ENCODE data around the gene RC3H2. TPM values are rescaled to one million over a fixed set of nuclear protein-coding genes. Genes with fewer than 3 reads are reported as not detected.
"Not testable (repeated sequence)": the region's sequence is repeated elsewhere in the genome, so short reads cannot be mapped to it uniquely, and the experiment has no call there.

The RC3H2 gene
- total RNA-seq, 1 donor from 2014 or later: 56.7 TPM

- no peak for DNase-seq (ENCODE audit: low spot score)
- Histone ChIP-seq H3K9ac (no peak overlapping the region), H3K79me2 (ENCODE audit: low read depth) (no peaks in the 10 kb centered on the region)
Observed at GRCh38 chr9:122841501-122841900, 63.7 kb downstream of the RC3H2 start.

GRCh38 chr9:122838441-122838840 lies 66.7 kb downstream of the RC3H2 start:
- not testable (repeated sequence) for H3K27me3 ChIP-seq; H3K9me3 Mint-ChIP-seq; H3K79me2 ChIP-seq (ENCODE audit: low read depth); DNase-seq (ENCODE audit: low spot score); H3K4me3 ChIP-seq; H3K9me3 ChIP-seq (ENCODE audit: low read depth); H3K4me2 ChIP-seq; H3K36me3 ChIP-seq; H3K36me3 Mint-ChIP-seq; H3K9ac ChIP-seq; H3K27me3 Mint-ChIP-seq (ENCODE audit: insufficient read depth, low read depth); H3K4me1 Mint-ChIP-seq; H4K20me1 ChIP-seq (ENCODE audit: low read depth); H3K27ac ChIP-seq; H3F3A ChIP-seq (ENCODE audit: low read depth); H2AFZ ChIP-seq (replicated peaks); H3K27ac Mint-ChIP-seq; H3K4me3 Mint-ChIP-seq
- peaks cover 11% of the 10 kb centered on the region for H3K4me1 ChIP-seq

More at GRCh38 chr9:122841501-122841900, 63.7 kb downstream of the RC3H2 start:
- Histone ChIP-seq H3F3A (ENCODE audit: low read depth) (peaks cover 3% of the 10 kb centered on the region), H3K27me3 (no peaks in the 10 kb centered on the region), H4K20me1 (ENCODE audit: low read depth) (no peaks in the 10 kb centered on the region), H3K4me1 (no peaks in the 10 kb centered on the region), H3K27ac (no peak overlapping the region), H3K9me3 (ENCODE audit: low read depth) (no peaks in the 10 kb centered on the region), H2AFZ (replicated peaks) (no peak overlapping the region), H3K4me2 (no peak overlapping the region), H3K36me3 (no peaks in the 10 kb centered on the region), H3K4me3 (no peak overlapping the region)
- TF ChIP-seq CTCF (IDR thresholded peaks at IDR 0.05): no peak
- TF ChIP-seq EZH2phosphoT487 (IDR thresholded peaks at IDR 0.05): no peak
- TF ChIP-seq EZH2 (IDR thresholded peaks at IDR 0.05): no peak
- H3K36me3 Mint-ChIP-seq: peaks cover 2% of the 10 kb centered on the region
- H3K27ac Mint-ChIP-seq: no peak overlapping the region
- H3K9me3 Mint-ChIP-seq: no peaks in the 10 kb centered on the region
- H3K4me1 Mint-ChIP-seq: no peaks in the 10 kb centered on the region
- H3K27me3 Mint-ChIP-seq (ENCODE audit: insufficient read depth, low read depth): no peaks in the 10 kb centered on the region
- H3K4me3 Mint-ChIP-seq: no peak overlapping the region

GRCh38 chr9:122837266-122837850 lies 67.8 kb downstream of the RC3H2 start:
- no peaks in the 10 kb centered on the region for H3K27me3 Mint-ChIP-seq (ENCODE audit: insufficient read depth, low read depth)

More at GRCh38 chr9:122837266-122837850, 67.8 kb downstream of the RC3H2 start:
- Histone ChIP-seq H3K79me2 (ENCODE audit: low read depth) (no peaks in the 10 kb centered on the region), H3K4me1 (peaks cover 11% of the 10 kb centered on the region), H3K27me3 (no peaks in the 10 kb centered on the region), H3K36me3 (no peaks in the 10 kb centered on the region), H3K4me2 (no peak overlapping the region), H4K20me1 (ENCODE audit: low read depth) (no peaks in the 10 kb centered on the region), H3F3A (ENCODE audit: low read depth) (no peaks in the 10 kb centered on the region), H3K9me3 (ENCODE audit: low read depth) (no peaks in the 10 kb centered on the region), H3K27ac (no peak overlapping the region), H3K9ac (no peak overlapping the region), H2AFZ (replicated peaks) (no peak overlapping the region), H3K4me3 (no peak overlapping the region)
- no peak for DNase-seq (ENCODE audit: low spot score)
- peaks cover 7% of the 10 kb centered on the region for H3K4me1 Mint-ChIP-seq
- TF ChIP-seq CTCF (IDR thresholded peaks at IDR 0.05): no peak
- no peak for TF ChIP-seq EZH2phosphoT487 (IDR thresholded peaks at IDR 0.05)
- TF ChIP-seq EZH2 (IDR thresholded peaks at IDR 0.05): no peak
- no peak overlapping the region for H3K4me3 Mint-ChIP-seq
- H3K27ac Mint-ChIP-seq: no peak overlapping the region
- no peaks in the 10 kb centered on the region for H3K36me3 Mint-ChIP-seq
- no peaks in the 10 kb centered on the region for H3K9me3 Mint-ChIP-seq
